ENCODE results near the gene CCDC127.

- TF ChIP-seq POLR2AphosphoS5 (IDR thresholded peaks at IDR 0.05; ENCODE audit: low read depth, low read length) (no peak), POLR2A (IDR thresholded peaks at IDR 0.05; ENCODE audit: low read depth, low read length) (no peak)
Observed at GRCh38 chr5:174876-175465, 43.0 kb downstream of the CCDC127 start.

All from GM12891 (cell line).